CD8-positive, alpha-beta memory T cell (primary cell): ENCODE data around the gene DGCR8. TPM values are rescaled to one million over a fixed set of nuclear protein-coding genes. Genes with fewer than 3 reads are reported as not detected.

Experiments used
- CTCF ChIA-PET: fragments of 350-600 bp; sonication (Branson Sonifier 250); formaldehyde crosslinking; loops from one replicate; lab custom pipeline; 2021; ENCODE audit warnings: antibody characterized with exemption; lab: Charles Lee
- POLR2A ChIA-PET: fragments of 350-600 bp; sonication (Branson Sonifier 250); formaldehyde crosslinking; loops from one replicate; lab custom pipeline; 2021; ENCODE audit warnings: antibody characterized with exemption; lab: Charles Lee
- DNase-seq, 5 donors: peaks; one replicate each; pipeline versions ENCODE4 v3.0.0 to v3.0.0-alpha.2; 2020 to 2022; ENCODE audit warnings: mixed read lengths in 1 of 5
- H3K27ac ChIP-seq: one replicate; pipeline ENCODE4 v1.7.0; 2013; ENCODE audit warnings: low read depth, mild to moderate bottlenecking, low read length, moderate library complexity
- H3K27me3 ChIP-seq: 2 replicates; pipeline ENCODE4 v1.7.0; 2013; ENCODE audit warnings: low read length, mild to moderate bottlenecking; ENCODE audit not compliant: insufficient read depth, poor library complexity, severe bottlenecking
- H3K36me3 ChIP-seq: 2 replicates; pipeline ENCODE4 v1.7.0; 2013; ENCODE audit warnings: mild to moderate bottlenecking, low read length, moderate library complexity; ENCODE audit not compliant: insufficient read depth
- H3K4me1 ChIP-seq: 2 replicates; pipeline ENCODE4 v1.7.0; 2013; ENCODE audit warnings: mild to moderate bottlenecking, low read length, moderate library complexity; ENCODE audit not compliant: insufficient read depth
- H3K4me3 ChIP-seq: 2 replicates; pipeline ENCODE4 v1.7.0; 2013; ENCODE audit warnings: mild to moderate bottlenecking, low read length
- H3K9me3 ChIP-seq: 2 replicates; pipeline ENCODE4 v1.7.0; 2013; ENCODE audit warnings: mild to moderate bottlenecking, low read length
- H3K27ac Mint-ChIP-seq, 8 donors: one replicate each; pipeline ENCODE4 v1.8.0; 2020 to 2021; ENCODE audit warnings: mixed read lengths in 8 of 8, mild to moderate bottlenecking in 6 of 8, inconsistent platforms in 3 of 8, moderate library complexity in 3 of 8
- H3K27me3 Mint-ChIP-seq, 2 donors: one replicate each; pipeline ENCODE4 v1.8.0; 2020 to 2021; ENCODE audit warnings: mixed read lengths in 2 of 2, mild to moderate bottlenecking in 1 of 2, moderate library complexity in 1 of 2
- H3K36me3 Mint-ChIP-seq, 3 donors: one replicate each; pipeline ENCODE4 v1.8.0; 2020 to 2021; ENCODE audit warnings: mixed read lengths in 3 of 3, inconsistent platforms in 1 of 3, mild to moderate bottlenecking in 1 of 3
- H3K4me1 Mint-ChIP-seq, 3 donors: one replicate each; pipeline ENCODE4 v1.8.0; 2020 to 2021; ENCODE audit warnings: mixed read lengths in 3 of 3, inconsistent platforms in 1 of 3, mild to moderate bottlenecking in 1 of 3
- H3K4me3 Mint-ChIP-seq, 7 donors: one replicate each; pipeline ENCODE4 v1.8.0; 2020 to 2021; ENCODE audit warnings: mixed read lengths in 7 of 7, mild to moderate bottlenecking in 6 of 7, moderate library complexity in 4 of 7, inconsistent platforms in 2 of 7
- H3K9me3 Mint-ChIP-seq, 5 donors: one replicate each; pipeline ENCODE4 v1.8.0; 2020 to 2022; ENCODE audit warnings: mixed read lengths in 5 of 5, mild to moderate bottlenecking in 3 of 5, moderate library complexity in 2 of 5, inconsistent platforms in 1 of 5
- polyA plus RNA-seq: library from polyadenylated mRNA; unstranded; fragments of 300-500 nt; fragmentation: Illumina TruSeq; gene quantifications from one replicate; pipeline ENCODE4 v1.2.3, GENCODE V29; 2021
- total RNA-seq, 2 experiments: library from RNA; stranded (reverse); gene quantifications; one replicate each; pipeline ENCODE4 v1.2.3, GENCODE V29; 2021

DGCR8 gene
- total and polyA plus RNA-seq, 3 experiments from 2014 or later, result 10.6 to 73.8 (median 68.6) TPM

DNA sequence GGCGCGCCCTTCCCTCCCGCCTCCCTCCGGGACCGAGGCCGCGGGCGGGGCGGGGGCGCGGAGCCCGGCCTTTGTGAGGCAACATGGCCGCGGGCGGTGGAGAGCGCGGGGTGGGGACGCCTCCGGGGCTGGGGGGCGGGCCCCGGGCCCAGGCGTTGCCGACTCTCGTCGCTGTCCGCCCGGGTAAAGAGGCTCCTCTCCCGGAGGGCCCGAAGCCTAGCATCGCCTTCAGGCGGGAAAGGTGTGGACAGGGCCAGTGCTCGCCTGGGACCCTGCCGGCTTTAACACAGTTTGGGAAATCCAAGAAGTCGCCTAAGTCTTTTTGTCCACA, 369 bp downstream of the DGCR8 start:
- Histone ChIP-seq H3K27me3 (no peaks in the 10 kb centered on the region), H3K4me1 (peaks cover 40% of the 10 kb centered on the region), H3K9me3 (no peaks in the 10 kb centered on the region), H3K27ac (peak overlapping the region; percentile 98), H3K36me3 (no peaks in the 10 kb centered on the region), H3K4me3 (peak overlapping the region; percentile 92)
- Mint-ChIP-seq H3K27ac (peak overlapping the region; percentile 36 to 96 (median 89)), H3K9me3 (no peaks in the 10 kb centered on the region), H3K27me3 (peaks cover 0 to 1% of the 10 kb centered on the region in 2 donors), H3K4me3 (peak overlapping the region; percentile 74 to 93 (median 85)), H3K4me1 (peaks cover 43 to 51% (median 45%) of the 10 kb centered on the region in 3 donors), H3K36me3 (peaks cover 0 to 8% (median under 1%) of the 10 kb centered on the region in 3 donors)
- peak; percentile 66 to 80 (median 73) for DNase-seq
- ChIA-PET POLR2A (no interaction called here), CTCF (no interaction called here)

DNA sequence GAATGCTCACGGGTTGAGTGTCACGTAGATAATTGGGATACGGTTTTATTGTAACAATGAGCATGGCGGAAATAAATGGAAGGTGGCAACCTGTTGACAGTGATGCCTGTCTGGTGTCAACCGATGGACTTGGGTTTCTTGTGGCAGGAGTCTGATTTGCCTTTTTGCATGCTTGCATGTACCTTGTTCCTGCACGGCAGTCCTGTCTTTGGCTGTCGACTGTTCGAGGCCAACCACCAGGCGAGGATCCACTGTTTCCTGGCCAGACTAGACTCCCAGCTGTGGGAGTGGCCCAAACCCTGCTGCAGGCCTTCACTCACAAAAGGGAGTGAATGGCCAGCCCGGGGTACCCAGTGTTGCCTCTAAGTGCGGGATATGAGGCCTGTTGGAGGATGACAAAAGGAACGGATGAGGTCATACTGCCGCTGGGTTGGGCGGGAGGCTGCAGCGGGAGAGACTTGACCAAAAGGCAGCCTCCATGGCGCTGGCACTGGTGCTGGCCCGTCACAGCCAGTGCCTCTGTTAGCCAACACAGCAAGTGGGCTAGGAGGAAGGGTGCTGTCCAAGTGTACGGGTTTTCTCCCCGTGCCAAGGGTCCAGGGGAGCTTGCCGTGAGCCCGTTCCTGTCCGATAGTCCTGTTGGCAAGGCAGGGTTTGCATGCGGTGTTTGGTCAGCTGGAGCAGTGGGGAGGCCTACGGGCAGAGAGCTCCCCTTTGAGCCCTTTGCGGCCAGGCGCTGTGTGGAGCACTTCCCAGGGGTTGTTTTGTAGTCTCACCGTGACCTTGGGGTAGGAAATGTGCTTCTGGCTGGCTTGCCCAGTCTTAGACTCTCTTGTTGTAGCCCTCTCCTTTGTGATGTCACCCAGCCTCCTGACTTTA, 974 bp downstream of the DGCR8 start:
- Mint-ChIP-seq H3K36me3 (peaks cover 0 to 14% (median 2%) of the 10 kb centered on the region in 3 donors), H3K9me3 (no peaks in the 10 kb centered on the region), H3K27ac (peak overlapping the region; percentile 36 to 96 (median 89)), H3K27me3 (peaks cover 0 to 1% of the 10 kb centered on the region in 2 donors), H3K4me1 (peaks cover 44 to 57% (median 48%) of the 10 kb centered on the region in 3 donors), H3K4me3 (peak overlapping the region; percentile 74 to 93 (median 85))
- Histone ChIP-seq H3K4me1 (peaks cover 40% of the 10 kb centered on the region), H3K27me3 (no peaks in the 10 kb centered on the region), H3K36me3 (peaks cover 6% of the 10 kb centered on the region), H3K9me3 (no peaks in the 10 kb centered on the region), H3K27ac (peak overlapping the region; percentile 98), H3K4me3 (peak overlapping the region; percentile 92)
- ChIA-PET CTCF (interaction anchor here (1.0 to 2.8 kb wide), 2 partner anchors 11 to 36 kb away, joined by 3 to 9 read pairs; partner anchors contain the start of gene TRMT2A), POLR2A (interaction anchor here (0.7 kb wide), 1 partner anchor 60 kb away, joined by 3 read pairs; no protein-coding TSS in a partner anchor)
- no peak for DNase-seq

DNA sequence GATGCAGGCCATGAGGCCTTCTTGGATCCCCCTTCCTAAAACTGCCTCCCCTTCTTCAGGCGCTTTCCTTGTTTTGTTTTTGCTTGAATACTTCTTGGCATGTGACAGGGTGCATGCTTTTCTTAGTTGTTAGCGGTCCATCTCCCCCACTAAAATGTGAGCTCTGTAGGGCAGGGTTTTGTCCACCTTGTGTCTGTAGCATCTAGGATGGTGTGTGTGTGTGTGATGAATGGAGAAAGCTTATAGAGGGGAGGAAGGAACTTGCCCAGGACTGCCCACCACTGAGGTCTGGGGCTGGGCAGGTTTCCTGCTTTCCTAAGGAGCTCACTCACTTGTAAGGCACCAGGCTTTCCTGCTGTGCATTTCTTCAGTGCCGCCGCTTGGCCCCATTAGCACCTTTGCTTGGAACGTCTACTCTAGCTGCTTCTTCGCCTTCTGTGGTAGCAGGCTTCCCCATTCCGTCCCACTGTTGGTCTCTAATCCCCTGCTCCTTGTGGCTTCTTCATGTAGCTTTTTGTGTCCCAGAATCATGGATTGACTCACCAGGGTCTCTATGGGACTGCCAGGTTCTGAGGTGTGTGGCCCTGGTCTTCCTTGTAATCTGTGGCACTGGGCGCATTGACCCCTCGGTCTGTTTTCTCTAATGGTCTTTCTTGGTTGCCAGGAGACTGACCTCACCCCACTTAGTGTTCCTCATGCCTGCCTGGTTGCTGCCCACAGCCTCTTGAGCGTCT, 3.3 kb downstream of the DGCR8 start:
- H3K9me3 Mint-ChIP-seq, result no peaks in the 10 kb centered on the region
- peaks cover 65 to 79% (median 69%) of the 10 kb centered on the region in 3 donors for H3K4me1 Mint-ChIP-seq
- no peaks in the 10 kb centered on the region for H3K27me3 ChIP-seq
- ChIA-PET POLR2A (no interaction called here), CTCF (interaction anchor here (2.8 kb wide), 1 partner anchor 8 kb away, joined by 9 read pairs; no protein-coding TSS in a partner anchor)
- no peak overlapping the region for H3K4me3 ChIP-seq
- H3K4me3 Mint-ChIP-seq, result peak overlapping the region in 6 of 7 donors; percentile 7 to 91 (median 66)
- H3K27ac Mint-ChIP-seq, result peak overlapping the region; percentile 3 to 88 (median 76)
- H3K4me1 ChIP-seq, result peaks cover 63% of the 10 kb centered on the region
- peaks cover 5 to 37% (median 18%) of the 10 kb centered on the region in 3 donors for H3K36me3 Mint-ChIP-seq
- no peak for DNase-seq
- H3K27me3 Mint-ChIP-seq, result peaks cover 0 to 3% of the 10 kb centered on the region in 2 donors
- H3K9me3 ChIP-seq, result no peaks in the 10 kb centered on the region
- H3K36me3 ChIP-seq, result peaks cover 29% of the 10 kb centered on the region
- H3K27ac ChIP-seq, result peak overlapping the region; percentile 45

DNA sequence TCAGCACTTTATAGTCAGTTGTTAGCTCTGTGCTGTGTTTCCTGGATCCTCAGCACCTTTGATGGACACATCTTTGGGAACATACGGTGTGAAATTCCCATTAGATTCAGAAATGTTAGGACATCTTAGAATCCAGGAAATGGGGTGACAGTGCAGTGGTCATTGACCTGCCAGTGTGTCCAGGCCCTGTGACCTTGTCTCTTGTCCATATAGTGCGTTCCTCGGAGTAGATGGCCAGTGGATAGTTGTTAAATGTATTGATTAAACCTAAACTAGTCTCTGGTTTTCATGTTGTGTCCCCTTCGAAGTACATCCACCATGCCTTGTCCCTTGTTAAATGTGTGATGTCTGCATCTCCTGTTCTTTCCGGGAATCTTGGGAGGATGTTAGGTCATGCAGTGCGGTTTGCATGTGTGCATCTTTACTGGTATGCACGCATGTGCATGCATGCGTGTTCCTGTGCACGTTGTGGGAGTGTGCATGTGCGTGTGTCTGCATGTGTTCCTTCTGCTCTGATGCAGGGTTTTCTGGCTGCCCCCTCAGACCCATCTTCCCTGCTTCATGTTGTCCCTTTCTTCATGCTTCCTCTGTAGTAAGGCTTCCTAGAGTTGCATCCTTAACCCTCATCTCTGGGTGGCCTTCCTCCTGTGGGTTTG, 4.0 kb downstream of the DGCR8 start:
- Mint-ChIP-seq H3K27ac (peak overlapping the region in 6 of 8 donors; percentile 14 to 87 (median 54)), H3K4me1 (peaks cover 70 to 86% (median 75%) of the 10 kb centered on the region in 3 donors), H3K4me3 (peak overlapping the region in 3 of 7 donors; percentile 12 to 91 (median 58)), H3K9me3 (no peaks in the 10 kb centered on the region), H3K36me3 (peaks cover 5 to 44% (median 21%) of the 10 kb centered on the region in 3 donors), H3K27me3 (peaks cover 0 to 3% of the 10 kb centered on the region in 2 donors)
- Histone ChIP-seq H3K4me3 (no peak overlapping the region), H3K27me3 (no peaks in the 10 kb centered on the region), H3K27ac (peak overlapping the region; percentile 70), H3K9me3 (no peaks in the 10 kb centered on the region), H3K36me3 (peaks cover 36% of the 10 kb centered on the region), H3K4me1 (peaks cover 64% of the 10 kb centered on the region)
- ChIA-PET POLR2A (no interaction called here), CTCF (no interaction called here)
- no peak for DNase-seq

DNA sequence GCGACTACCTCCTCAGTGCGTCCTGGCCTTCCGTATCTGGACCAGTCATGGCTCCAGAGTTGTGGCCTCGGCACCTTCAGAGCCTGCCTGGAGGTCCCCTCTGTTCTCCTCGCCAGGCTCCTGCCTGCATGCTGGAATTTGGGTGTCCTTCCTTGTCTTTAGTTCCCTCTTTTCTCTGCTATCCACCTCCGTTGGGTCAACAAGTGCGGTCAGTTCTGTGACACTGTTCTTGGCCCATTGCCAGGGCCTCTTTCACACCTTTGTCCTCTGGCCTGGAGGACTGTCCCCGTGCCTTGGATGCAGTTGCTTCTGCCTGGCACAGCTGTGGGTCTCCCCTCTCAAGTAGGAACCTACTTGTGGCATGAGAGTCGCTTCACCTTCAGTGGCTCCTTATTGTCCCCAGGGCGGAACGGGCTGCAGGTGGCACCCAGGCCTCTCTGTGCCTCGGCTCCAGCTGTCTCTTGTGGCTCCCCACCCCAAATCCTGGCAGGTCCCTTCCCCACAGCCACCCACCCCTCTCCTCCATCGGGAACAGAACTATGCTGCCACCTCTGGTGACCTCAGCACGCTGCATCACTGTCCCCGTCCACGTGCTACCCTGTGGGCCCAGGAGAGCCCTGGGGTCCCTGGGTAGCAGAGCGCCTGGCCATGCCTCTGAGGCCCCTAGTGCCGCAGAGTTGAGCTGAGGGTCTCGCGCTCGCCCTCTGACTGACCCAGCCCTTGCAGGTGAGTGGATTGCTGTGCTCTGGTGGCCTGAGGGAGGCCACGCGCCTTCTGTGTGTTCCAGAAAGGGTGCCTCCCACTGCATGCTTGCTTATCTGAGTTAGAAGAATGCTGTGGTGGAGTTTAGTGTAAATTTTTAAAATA, 4.7 kb downstream of the DGCR8 start:
- H3K27me3 Mint-ChIP-seq, result peaks cover 0 to 3% of the 10 kb centered on the region in 2 donors
- no peak for DNase-seq
- Histone ChIP-seq H3K27me3 (no peaks in the 10 kb centered on the region), H3K9me3 (no peaks in the 10 kb centered on the region), H3K27ac (peak overlapping the region; percentile 70), H3K36me3 (peaks cover 44% of the 10 kb centered on the region), H3K4me3 (no peak overlapping the region), H3K4me1 (peaks cover 71% of the 10 kb centered on the region)
- ChIA-PET CTCF (no interaction called here), POLR2A (no interaction called here)
- no peaks in the 10 kb centered on the region for H3K9me3 Mint-ChIP-seq
- H3K4me1 Mint-ChIP-seq, result peaks cover 76 to 89% (median 82%) of the 10 kb centered on the region in 3 donors
- H3K4me3 Mint-ChIP-seq, result peak overlapping the region in 3 of 7 donors; percentile 15 to 70 (median 47)
- H3K36me3 Mint-ChIP-seq, result peaks cover 10 to 48% (median 21%) of the 10 kb centered on the region in 3 donors
- peak overlapping the region in 5 of 8 donors; percentile 12 to 81 (median 44) for H3K27ac Mint-ChIP-seq

DNA sequence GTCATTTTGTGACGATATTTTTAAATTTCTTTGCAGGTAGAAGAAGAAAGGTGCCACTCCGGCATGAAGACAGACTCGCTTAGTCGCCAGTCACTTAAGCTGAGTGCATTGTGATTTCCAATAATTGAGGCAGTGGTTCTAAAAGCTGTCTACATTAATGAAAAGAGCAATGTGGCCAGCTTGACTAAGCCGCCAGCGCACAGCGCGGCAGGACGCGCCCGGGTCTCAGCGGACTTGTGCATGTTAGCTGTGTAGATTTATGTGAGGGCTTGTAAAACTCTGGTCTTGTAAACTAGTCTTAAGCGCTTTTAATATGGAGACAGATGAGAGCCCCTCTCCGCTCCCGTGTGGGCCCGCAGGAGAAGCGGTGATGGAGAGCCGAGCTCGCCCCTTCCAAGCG, 5.6 kb downstream of the DGCR8 start:
- Histone ChIP-seq H3K4me3 (no peak overlapping the region), H3K36me3 (peaks cover 52% of the 10 kb centered on the region), H3K4me1 (peaks cover 78% of the 10 kb centered on the region), H3K27me3 (no peaks in the 10 kb centered on the region), H3K27ac (peak overlapping the region; percentile 70), H3K9me3 (no peaks in the 10 kb centered on the region)
- H3K4me3 Mint-ChIP-seq, result no peak overlapping the region
- ChIA-PET POLR2A (no interaction called here), CTCF (no interaction called here)
- peaks cover 0 to 5% of the 10 kb centered on the region in 2 donors for H3K27me3 Mint-ChIP-seq
- H3K9me3 Mint-ChIP-seq, result no peaks in the 10 kb centered on the region
- H3K27ac Mint-ChIP-seq, result peak overlapping the region in 4 of 8 donors; percentile 35 to 77 (median 46)
- no peak for DNase-seq
- peaks cover 16 to 55% (median 27%) of the 10 kb centered on the region in 3 donors for H3K36me3 Mint-ChIP-seq
- peaks cover 83 to 95% (median 89%) of the 10 kb centered on the region in 3 donors for H3K4me1 Mint-ChIP-seq
